T follicular helper cell (primary cell): Measurements from ENCODE around the gene PITHD1.
"Not testable (repeated sequence)": the region's sequence is repeated elsewhere in the genome, so short reads cannot be mapped to it uniquely, and the experiment has no call there.

Experiments
- DNase-seq: peaks from one replicate; pipeline ENCODE4 v3.0.0-alpha.2; 2020; ENCODE audit warnings: low read depth

The PITHD1 gene

GRCh38 chr1:23799255-23799569 lies 21.0 kb downstream of the PITHD1 start:
- DNase-seq: no peak

GRCh38 chr1:23799570-23800399 lies 21.6 kb downstream of the PITHD1 start:
- DNase-seq: no peak

DNA sequence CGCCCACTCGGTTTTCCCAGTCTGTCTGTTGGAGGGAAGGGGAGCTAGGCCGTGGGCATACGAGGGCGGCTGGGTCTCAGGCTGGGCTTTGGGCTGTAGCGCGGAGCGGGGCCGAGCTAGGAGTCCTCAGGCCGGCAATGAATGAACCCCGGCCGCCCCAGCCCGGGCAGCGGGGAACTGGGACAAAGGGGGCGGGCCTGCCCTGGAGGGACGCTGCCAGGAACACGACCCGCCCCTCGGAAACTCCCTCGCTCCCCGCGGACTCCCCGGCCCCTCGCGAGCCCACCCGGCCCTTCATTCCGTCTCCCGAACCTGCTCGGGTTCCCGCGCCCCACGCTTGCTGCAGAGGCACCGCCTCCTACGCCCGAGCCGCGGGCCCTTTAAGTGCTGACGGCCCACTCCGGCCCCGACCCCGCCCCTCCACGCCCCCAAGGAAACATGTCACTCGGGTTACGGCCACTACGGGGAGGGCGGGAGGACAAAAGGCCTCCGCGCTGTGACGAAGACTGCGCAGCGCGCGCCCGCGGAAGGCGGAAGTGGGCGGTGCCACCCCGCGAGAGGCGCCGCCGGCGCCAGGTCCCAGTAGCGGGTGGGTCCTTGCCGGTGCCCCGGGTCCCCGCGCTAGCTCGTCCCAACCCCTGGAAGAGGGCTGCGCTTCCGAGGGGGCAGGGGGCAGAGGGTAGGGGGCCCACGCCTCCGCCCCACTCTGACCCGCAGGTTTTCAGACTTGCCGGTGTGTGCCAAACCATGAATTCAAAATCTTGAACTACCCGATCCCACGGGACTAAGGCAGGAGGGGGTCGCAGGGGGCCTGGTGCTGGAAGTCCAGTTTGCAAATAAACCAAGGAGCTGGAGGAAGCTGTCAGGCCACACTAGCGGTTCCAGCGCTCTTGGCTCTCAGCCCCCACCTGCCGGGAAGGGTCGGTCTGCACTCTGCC lies 22.5 kb downstream of the PITHD1 start, which contains the start of gene GALE:
TSS of gene GALE (minus strand) at position 355 of the 938 bp plus-strand sequence. CDS start 1,747 bp downstream, outside the sequence.
- peak; percentile 95 for DNase-seq

- no peak for DNase-seq
These were observed 23.1 kb downstream of the PITHD1 start for GRCh38 chr1:23801338-23801748.

DNA sequence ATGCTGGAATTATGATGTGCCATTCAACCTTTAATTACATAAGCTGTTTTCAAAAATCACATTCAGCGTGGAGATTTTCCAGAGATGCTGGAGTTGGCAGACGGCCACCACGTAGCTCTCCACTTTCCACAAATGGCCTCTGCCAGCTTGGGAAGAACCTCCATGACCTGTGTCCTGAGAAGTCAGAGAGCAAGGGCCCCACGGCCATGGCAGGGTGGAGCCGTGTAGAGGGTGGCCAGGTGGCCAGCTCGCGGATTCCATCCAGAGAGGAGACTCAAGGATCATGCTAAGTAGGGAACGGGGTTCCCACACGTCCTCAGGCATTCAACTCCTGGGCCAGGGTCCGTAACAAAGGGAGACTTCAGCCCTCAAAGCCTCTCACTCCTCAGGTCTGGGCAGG lies 23.7 kb downstream of the PITHD1 start:
- no peak for DNase-seq

DNA sequence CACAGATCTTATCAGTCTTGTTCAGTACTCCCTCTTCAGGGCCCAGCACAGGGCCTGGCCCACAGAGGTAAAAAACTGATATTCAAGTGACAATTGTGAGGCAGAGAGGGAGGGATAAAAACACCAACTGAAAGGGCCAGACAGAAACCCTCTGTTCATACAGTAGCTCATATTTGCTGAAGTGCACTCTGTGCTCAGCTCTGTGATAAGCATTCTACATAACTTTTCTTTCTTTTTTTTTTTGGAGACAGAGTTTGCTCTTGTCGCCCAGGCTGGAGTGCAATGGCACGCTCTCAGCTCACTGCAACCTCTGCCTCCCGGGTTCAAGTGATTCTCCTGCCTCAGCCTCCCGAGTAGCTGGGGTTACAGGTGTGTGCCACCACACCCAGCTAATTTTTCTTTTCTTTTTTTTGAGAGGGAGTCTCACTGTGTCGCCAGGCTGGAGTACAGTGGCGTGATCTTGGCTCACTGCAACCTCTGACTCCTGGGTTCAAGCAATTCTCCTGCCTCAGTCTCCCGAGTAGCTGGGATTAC lies 24.7 kb downstream of the PITHD1 start:
- not testable (repeated sequence) for DNase-seq

DNA sequence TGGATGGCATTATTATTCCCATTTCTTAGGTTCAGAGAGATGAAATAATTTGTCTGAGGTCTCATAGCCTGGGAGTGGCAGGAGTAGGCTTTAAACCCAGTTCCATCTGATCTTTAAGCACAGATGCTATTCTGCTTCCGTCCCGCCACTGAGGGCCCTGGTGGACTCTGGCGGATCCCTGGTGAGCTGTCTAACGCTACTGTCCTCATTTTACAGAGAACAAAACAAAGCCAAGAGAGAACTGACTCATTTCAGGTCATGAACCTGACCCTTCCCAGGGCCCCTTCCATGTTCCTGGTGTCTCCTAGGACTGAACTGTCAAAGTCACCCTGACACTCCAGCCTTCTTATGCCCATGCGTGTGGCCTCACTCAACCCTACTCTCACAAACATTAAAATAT lies 25.5 kb downstream of the PITHD1 start:
- DNase-seq: no peak

- no peak for DNase-seq
These were observed 26.1 kb downstream of the PITHD1 start for GRCh38 chr1:23804183-23804835.

DNA sequence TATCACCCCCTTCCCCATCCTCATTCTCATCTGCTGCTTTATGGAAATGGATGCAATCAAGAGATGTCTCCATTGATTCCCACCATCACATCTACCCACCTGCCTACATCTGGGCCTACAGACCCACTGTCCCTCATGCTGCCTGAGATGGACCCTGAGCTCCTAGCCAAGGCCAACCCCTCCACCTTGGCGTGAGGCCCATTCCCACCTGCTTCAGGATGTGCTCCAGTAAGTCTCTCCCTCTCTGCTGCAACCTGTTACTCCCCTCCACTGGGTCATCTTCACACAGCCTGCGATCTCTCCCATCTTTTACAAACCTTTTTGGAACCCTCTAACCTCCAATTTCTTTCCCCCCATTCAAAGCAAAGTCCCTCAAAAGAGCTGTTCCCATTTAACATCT lies 26.8 kb downstream of the PITHD1 start:
- no peak for DNase-seq

DNA sequence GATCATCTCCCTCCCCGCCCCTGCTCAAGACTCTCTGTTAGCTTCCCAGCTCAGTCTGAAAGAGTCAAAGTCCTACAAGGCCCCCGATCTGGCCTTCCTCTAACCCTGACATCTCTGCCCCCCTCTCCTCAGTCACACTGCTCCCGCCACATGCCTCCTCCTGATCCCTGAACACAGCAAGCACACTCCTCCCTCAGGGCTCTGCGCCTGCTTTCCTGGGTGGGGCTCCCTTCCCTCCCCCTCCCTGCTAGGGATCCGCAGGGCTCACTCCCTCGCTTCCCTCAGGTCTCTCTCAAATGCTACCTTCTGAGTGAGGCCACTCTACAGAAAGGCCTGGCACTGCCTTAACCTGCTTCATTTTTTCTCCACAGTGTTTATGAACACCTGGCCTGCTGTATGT lies 28.1 kb downstream of the PITHD1 start:
- DNase-seq: no peak

DNA sequence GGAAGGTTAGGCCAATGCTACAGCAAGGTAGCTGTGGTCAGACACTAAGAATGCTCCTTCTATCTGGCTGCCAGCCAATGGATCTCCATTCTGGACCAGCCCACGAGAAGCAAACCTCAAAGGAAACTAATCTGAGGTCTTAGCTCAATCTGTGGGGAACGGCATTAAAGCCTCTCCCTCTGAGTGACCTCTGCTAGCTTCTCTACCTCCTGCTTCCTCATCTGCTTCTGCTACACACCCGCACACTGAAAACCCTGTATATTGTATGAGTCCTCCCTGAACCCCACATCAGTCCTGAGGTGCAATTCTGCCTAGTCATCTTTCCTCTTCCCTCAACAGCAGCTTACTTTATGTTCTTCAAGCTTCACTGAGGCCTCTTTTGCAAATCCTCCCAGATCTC lies 29.2 kb downstream of the PITHD1 start:
- no peak for DNase-seq

GRCh38 chr1:23809751-23810171 lies 31.5 kb downstream of the PITHD1 start:
- peak; percentile 79 for DNase-seq

- peak; percentile 36 for DNase-seq
These were observed 32.8 kb downstream of the PITHD1 start for GRCh38 chr1:23810818-23811540.

- DNase-seq: no peak
These were observed 35.8 kb downstream of the PITHD1 start for GRCh38 chr1:23814016-23814415.

- no peak for DNase-seq
These were observed 38.1 kb downstream of the PITHD1 start for GRCh38 chr1:23816361-23816760.

DNA sequence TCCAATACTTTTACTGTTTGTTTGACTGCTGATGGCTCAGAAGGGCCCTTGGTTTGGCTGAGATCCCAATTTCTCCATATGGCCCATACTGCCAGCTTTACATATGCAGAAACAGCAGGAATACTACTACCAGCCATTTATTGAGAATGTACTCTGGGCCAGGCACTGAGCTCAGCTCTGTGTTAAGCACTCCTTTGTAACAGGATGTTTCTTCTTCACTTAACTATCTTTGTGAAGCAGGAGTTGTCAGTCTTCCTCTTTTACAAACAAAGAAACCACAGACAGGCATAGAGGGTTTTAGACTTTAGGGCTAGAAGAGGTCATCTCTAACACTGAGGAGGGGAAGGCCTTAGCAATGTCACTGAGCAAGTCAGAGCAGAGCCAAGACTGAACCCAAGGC lies 38.7 kb downstream of the PITHD1 start:
- DNase-seq: no peak

GRCh38 chr1:23817633-23818032 lies 39.4 kb downstream of the PITHD1 start:
- DNase-seq: no peak

- DNase-seq: no peak
These were observed 45.5 kb downstream of the PITHD1 start for GRCh38 chr1:23823767-23824166.

DNA sequence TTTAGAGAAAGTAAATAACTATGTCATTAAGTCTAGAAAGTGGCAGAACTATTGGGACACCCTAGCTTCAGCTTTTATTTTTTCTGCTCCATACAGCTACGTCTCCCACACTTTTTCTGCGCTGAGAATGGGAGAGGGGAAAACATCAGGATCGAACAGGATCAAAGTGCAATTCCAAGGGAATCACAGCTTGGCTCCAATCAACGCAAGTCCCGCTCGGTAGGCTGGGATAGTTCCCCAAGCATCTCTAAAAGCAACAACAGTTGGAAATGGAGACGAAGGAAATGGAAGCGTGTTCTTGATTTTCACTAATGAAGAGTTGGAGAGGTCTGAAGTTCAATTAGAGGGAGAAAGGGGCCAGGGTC lies 46.5 kb downstream of the PITHD1 start:
- no peak for DNase-seq

DNA sequence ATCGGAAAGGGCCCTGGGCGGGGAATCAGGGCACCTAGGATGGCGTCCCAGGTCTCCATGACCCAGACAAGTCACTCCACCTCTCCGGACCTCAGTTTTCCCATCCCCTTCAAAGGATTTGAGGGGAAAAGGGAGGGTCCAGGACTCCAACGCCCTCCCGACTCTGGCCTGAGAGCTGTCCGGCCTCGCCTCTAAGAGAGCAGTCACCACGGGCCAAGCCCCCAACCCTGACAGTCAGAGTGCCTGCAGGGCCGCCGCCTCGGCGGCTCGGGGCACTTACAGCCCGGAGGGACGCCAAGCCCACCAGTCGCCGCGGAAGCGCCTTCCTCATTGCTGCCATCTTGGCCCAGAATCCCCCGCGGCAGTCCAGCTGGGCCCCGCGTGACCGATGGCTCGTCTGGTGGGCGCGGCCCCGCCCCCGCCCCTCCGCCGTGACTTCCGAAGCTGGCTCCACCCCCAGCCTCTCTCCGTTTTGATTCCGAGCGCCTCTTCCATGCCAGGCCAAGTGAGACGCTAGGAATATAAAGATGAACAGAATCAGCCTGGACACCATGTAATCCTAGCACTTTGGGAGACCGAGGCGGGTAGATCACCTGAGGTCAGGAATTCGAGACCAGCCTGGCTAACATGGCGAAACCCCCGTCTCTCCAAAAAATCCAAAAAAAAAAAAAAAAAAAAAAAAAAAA lies 47.0 kb downstream of the PITHD1 start, which contains the start of gene HMGCL:
TSS of gene HMGCL (minus strand) at position 354 of the 686 bp plus-strand sequence. CDS start at position 340, 14 bp downstream.
- DNase-seq: peak; percentile 83
